ENCODE data around the gene PCNX3. TPM values are rescaled to one million over a fixed set of nuclear protein-coding genes. Genes with fewer than 3 reads are reported as not detected.
A peak's percentile ranks its signal among the peaks of the same experiment; 100 is the strongest.

PCNX3 gene
- polyA plus RNA-seq, 2 donors = 15.0 to 16.1 TPM

GRCh38 chr11:65574811-65575567 lies 40.6 kb upstream of the PCNX3 start:
- peak overlapping the region; percentile 58 to 71 for H3K4me3 ChIP-seq (ENCODE audit: low read depth in 1 of 2, low read length in 2 of 2)
- H3K36me3 ChIP-seq (ENCODE audit: control insufficient read depth in 2 of 2, insufficient read depth in 2 of 2, low read length in 1 of 2) = peaks cover 3 to 16% of the 10 kb centered on the region in 2 donors
- peaks cover under 1 to 39% of the 10 kb centered on the region in 2 donors for H3K4me1 ChIP-seq (ENCODE audit: control insufficient read depth in 2 of 2, insufficient read depth in 2 of 2, low read length in 1 of 2)
- peak overlapping the region; percentile 94 to 97 for H3K27ac ChIP-seq (ENCODE audit: low read depth in 2 of 2, low read length in 1 of 2)
- H3K27me3 ChIP-seq (ENCODE audit: control insufficient read depth in 1 of 2, insufficient read depth in 2 of 2, low read length in 2 of 2) = no peaks in the 10 kb centered on the region
- H3K9me3 ChIP-seq (ENCODE audit: control insufficient read depth in 2 of 2, insufficient read depth in 1 of 2, low read depth in 1 of 2, low read length in 1 of 2) = no peaks in the 10 kb centered on the region
- WGBS, 2 donors = 10% methylated on average over 28 of the region's 28 CpGs

GRCh38 chr11:65575568-65576231 lies 39.9 kb upstream of the PCNX3 start, which contains the start of gene EHBP1L1:
TSS of gene EHBP1L1 (plus strand) at chr11:65576053. CDS start at chr11:65576303, 250 bp downstream.
- H3K27ac ChIP-seq (ENCODE audit: low read depth in 2 of 2, low read length in 1 of 2) = peak within 1 kb of the TSS; percentile 97 to 98
- 1 to 3% methylated on average over 26 to 69 of the region's 69 CpGs for WGBS, 2 donors
- peaks cover 2 to 39% of the 10 kb centered on the region in 2 donors for H3K4me1 ChIP-seq (ENCODE audit: control insufficient read depth in 2 of 2, insufficient read depth in 2 of 2, low read length in 1 of 2)
- H3K27me3 ChIP-seq (ENCODE audit: control insufficient read depth in 1 of 2, insufficient read depth in 2 of 2, low read length in 2 of 2) = no peaks in the 10 kb centered on the region
- H3K36me3 ChIP-seq (ENCODE audit: control insufficient read depth in 2 of 2, insufficient read depth in 2 of 2, low read length in 1 of 2) = peaks cover 6 to 23% of the 10 kb centered on the region in 2 donors
- no peaks in the 10 kb centered on the region for H3K9me3 ChIP-seq (ENCODE audit: control insufficient read depth in 2 of 2, insufficient read depth in 1 of 2, low read depth in 1 of 2, low read length in 1 of 2)
- peak within 1 kb of the TSS; percentile 71 to 74 for H3K4me3 ChIP-seq (ENCODE audit: low read depth in 1 of 2, low read length in 2 of 2)

DNA sequence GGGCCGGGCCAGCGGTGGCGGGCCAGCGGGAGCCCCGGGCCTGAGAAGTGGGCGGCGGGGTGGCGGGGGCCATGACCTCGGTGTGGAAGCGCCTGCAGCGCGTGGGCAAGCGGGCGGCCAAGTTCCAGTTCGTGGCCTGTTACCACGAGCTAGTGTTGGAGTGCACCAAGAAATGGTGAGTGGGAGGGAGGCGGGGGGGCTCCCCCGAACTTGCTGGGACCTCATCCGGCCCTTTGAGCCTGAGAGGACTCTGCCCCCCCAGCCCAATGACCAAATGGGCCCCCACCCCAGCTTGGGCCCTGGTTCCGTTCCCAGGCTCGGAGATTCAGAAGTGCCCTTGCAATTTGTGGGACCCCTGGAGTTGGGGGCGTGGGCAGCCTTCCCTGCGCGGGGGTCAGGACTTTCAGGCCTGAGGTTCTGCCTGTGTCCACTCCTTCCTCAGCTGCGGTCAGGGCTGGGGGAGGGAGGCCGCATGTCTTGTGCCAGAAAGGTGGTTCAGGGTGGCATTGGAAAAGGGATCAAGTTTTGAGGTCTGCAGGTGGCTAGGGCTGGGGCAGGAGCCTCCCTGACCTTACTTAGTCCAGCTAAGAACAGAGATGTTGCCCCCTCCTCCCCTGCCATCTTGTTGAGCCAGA lies 39.2 kb upstream of the PCNX3 start:
- peaks cover 2 to 35% of the 10 kb centered on the region in 2 donors for H3K4me1 ChIP-seq (ENCODE audit: control insufficient read depth in 2 of 2, insufficient read depth in 2 of 2, low read length in 1 of 2)
- H3K27ac ChIP-seq (ENCODE audit: low read depth in 2 of 2, low read length in 1 of 2) = peak overlapping the region; percentile 97 to 98
- WGBS, 2 donors = 2 to 9% methylated on average over 26 of the region's 26 CpGs
- H3K9me3 ChIP-seq (ENCODE audit: control insufficient read depth in 2 of 2, insufficient read depth in 1 of 2, low read depth in 1 of 2, low read length in 1 of 2) = no peaks in the 10 kb centered on the region
- peaks cover 7 to 29% of the 10 kb centered on the region in 2 donors for H3K36me3 ChIP-seq (ENCODE audit: control insufficient read depth in 2 of 2, insufficient read depth in 2 of 2, low read length in 1 of 2)
- H3K27me3 ChIP-seq (ENCODE audit: control insufficient read depth in 1 of 2, insufficient read depth in 2 of 2, low read length in 2 of 2) = no peaks in the 10 kb centered on the region
- peak overlapping the region; percentile 71 to 74 for H3K4me3 ChIP-seq (ENCODE audit: low read depth in 1 of 2, low read length in 2 of 2)

DNA sequence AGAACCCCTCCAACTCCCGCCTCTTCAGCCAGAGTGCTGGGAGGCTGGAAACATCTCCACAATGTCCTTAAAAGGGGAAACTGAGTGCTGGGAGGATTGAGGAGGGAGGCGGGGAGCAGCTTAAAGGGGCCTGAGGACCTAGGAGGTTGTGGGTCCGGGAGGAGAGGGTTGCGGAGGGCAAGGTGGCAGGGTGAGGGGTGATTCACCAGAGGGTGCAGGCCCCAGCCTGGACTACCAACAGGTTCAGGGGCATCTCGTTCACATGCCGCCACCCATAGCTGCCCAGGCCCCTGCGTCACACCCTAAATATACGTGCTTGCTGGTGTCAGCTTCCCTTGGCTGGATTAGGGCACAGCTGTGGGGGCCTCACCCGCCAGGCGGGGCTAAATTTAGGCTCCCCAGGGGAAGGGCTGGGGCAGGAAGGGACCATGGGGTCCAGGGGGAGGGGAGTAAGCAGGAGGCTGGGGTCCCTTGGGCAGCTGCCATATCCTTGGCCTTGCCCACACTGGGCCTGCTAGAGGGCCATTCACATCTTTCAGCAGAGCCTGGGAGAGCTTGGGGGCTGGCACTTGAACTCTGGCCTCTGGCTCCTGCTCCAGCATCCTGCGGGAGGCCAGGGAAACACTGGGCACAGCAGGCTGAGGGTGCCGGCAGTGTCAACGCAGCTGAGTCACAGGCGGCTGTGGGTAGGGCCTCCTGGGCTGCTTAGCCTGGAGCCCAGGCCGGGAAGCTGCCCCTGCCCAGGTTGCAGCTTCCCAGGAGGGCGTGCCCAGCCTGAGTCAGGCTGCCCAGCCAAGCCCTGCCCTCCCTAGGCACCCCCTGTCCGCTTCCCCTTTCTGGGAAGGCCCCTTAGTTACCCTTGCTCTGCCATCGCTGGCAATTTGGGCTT lies 38.5 kb upstream of the PCNX3 start:
- Histone ChIP-seq H3K4me1 (ENCODE audit: control insufficient read depth in 2 of 2, insufficient read depth in 2 of 2, low read length in 1 of 2) (peaks cover 2 to 27% of the 10 kb centered on the region in 2 donors), H3K4me3 (ENCODE audit: low read depth in 1 of 2, low read length in 2 of 2) (peak overlapping the region; percentile 71 to 74), H3K27ac (ENCODE audit: low read depth in 2 of 2, low read length in 1 of 2) (peak overlapping the region; percentile 97 to 98), H3K27me3 (ENCODE audit: control insufficient read depth in 1 of 2, insufficient read depth in 2 of 2, low read length in 2 of 2) (no peaks in the 10 kb centered on the region), H3K36me3 (ENCODE audit: control insufficient read depth in 2 of 2, insufficient read depth in 2 of 2, low read length in 1 of 2) (peaks cover 11 to 34% of the 10 kb centered on the region in 2 donors), H3K9me3 (ENCODE audit: control insufficient read depth in 2 of 2, insufficient read depth in 1 of 2, low read depth in 1 of 2, low read length in 1 of 2) (no peaks in the 10 kb centered on the region)
- WGBS, 2 donors = 12 to 27% methylated on average over 17 to 18 of the region's 18 CpGs

DNA sequence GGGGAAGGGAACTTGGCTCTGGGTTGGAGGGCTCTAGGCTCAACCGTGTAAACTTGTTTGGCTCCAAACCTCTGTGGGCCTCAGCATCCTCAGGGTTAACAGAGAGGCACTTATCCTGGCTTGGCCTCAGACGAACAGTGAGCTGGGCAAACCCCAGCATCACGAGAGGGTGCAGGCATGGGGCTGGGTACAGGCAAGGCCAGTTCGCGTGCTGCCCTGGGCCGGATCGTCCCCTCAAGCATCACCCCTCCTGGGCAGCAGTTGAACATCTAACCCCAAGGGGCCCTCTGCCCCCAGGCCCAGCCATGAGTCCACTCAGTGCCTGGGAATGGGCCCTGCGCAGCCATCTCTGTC lies 37.8 kb upstream of the PCNX3 start:
- Histone ChIP-seq H3K9me3 (ENCODE audit: control insufficient read depth in 2 of 2, insufficient read depth in 1 of 2, low read depth in 1 of 2, low read length in 1 of 2) (no peaks in the 10 kb centered on the region), H3K27me3 (ENCODE audit: control insufficient read depth in 1 of 2, insufficient read depth in 2 of 2, low read length in 2 of 2) (no peaks in the 10 kb centered on the region), H3K4me1 (ENCODE audit: control insufficient read depth in 2 of 2, insufficient read depth in 2 of 2, low read length in 1 of 2) (peaks cover 2 to 27% of the 10 kb centered on the region in 2 donors), H3K27ac (ENCODE audit: low read depth in 2 of 2, low read length in 1 of 2) (peak overlapping the region; percentile 97 to 98), H3K4me3 (ENCODE audit: low read depth in 1 of 2, low read length in 2 of 2) (peak overlapping the region; percentile 71 to 74), H3K36me3 (ENCODE audit: control insufficient read depth in 2 of 2, insufficient read depth in 2 of 2, low read length in 1 of 2) (peaks cover 11 to 37% of the 10 kb centered on the region in 2 donors)
- 37 to 51% methylated on average over 8 of the region's 8 CpGs for WGBS, 2 donors

DNA sequence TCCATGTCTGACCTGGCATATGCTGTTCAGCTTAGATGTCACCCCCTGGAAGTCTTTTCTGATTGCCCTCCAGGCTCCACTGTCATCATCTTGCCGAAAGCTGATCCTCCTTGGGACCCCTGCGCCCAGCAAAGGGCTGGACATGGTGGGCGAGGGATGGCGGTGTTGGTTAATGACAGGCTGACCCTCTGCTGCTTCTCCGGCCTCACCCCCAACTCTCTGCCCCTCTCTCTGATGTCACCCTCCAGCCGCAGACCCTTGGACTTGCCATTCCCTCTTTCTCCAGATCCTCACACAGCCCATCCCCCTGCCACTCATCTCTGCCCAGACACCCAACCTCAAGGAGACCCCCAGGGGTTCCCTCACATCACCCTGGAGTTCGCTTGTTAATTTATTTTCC lies 37.4 kb upstream of the PCNX3 start:
- no peaks in the 10 kb centered on the region for H3K9me3 ChIP-seq (ENCODE audit: control insufficient read depth in 2 of 2, insufficient read depth in 1 of 2, low read depth in 1 of 2, low read length in 1 of 2)
- H3K36me3 ChIP-seq (ENCODE audit: control insufficient read depth in 2 of 2, insufficient read depth in 2 of 2, low read length in 1 of 2) = peaks cover 11 to 37% of the 10 kb centered on the region in 2 donors
- H3K27ac ChIP-seq (ENCODE audit: low read depth in 2 of 2, low read length in 1 of 2) = peak overlapping the region in 1 of 2 donors; percentile 98
- peaks cover 2 to 27% of the 10 kb centered on the region in 2 donors for H3K4me1 ChIP-seq (ENCODE audit: control insufficient read depth in 2 of 2, insufficient read depth in 2 of 2, low read length in 1 of 2)
- WGBS, 2 donors = 82 to 94% methylated on average over 7 of the region's 7 CpGs
- H3K27me3 ChIP-seq (ENCODE audit: control insufficient read depth in 1 of 2, insufficient read depth in 2 of 2, low read length in 2 of 2) = no peaks in the 10 kb centered on the region
- peak overlapping the region; percentile 71 to 74 for H3K4me3 ChIP-seq (ENCODE audit: low read depth in 1 of 2, low read length in 2 of 2)

DNA sequence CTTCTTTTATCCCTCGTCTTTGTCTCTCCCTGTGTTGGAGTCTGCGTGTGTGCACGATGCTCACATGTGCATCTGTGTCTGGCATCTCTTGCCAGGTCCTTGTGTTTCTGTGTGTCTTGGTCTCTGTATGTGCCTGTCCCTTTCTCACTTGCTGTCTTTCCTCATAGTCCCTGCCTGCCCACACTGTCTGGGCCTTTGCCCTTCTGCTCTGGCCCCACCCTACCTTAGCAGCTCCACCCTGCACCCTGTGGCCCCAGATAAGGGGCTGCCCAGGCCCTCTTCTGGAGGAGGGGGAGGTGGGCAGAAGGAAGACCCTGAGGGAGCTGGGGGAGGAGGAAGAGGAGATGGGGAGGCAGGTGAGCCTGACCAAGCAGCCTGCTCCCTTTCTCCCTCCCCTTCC lies 36.9 kb upstream of the PCNX3 start:
- H3K36me3 ChIP-seq (ENCODE audit: control insufficient read depth in 2 of 2, insufficient read depth in 2 of 2, low read length in 1 of 2) = peaks cover 11 to 34% of the 10 kb centered on the region in 2 donors
- no peak overlapping the region for H3K27ac ChIP-seq (ENCODE audit: low read depth in 2 of 2, low read length in 1 of 2)
- WGBS, 2 donors = 78 to 87% methylated on average over 3 of the region's 3 CpGs

DNA sequence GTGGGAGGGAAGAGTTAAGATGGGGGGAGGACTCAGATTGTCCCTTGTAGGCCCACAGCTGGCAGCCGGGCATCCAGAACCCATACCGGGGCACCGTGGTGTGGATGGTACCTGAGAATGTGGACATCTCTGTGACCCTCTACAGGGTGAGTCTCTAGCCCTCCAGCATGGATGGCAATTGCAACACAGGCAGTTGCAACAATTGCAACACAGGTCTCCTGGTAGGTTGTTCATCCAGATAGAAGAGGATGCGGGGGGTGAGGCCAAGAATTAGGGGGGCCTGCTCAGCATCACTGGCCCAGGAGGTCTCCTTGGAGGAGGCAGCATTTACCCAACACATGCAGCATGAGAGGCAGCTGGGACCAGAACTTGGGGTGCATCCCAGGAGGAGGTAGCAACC lies 36.3 kb upstream of the PCNX3 start:
- H3K4me1 ChIP-seq (ENCODE audit: control insufficient read depth in 2 of 2, insufficient read depth in 2 of 2, low read length in 1 of 2) = peaks cover 2 to 24% of the 10 kb centered on the region in 2 donors
- WGBS, 2 donors = 86 to 97% methylated on average over 4 of the region's 4 CpGs
- H3K9me3 ChIP-seq (ENCODE audit: control insufficient read depth in 2 of 2, insufficient read depth in 1 of 2, low read depth in 1 of 2, low read length in 1 of 2) = no peaks in the 10 kb centered on the region
- H3K4me3 ChIP-seq (ENCODE audit: low read depth in 1 of 2, low read length in 2 of 2) = no peak overlapping the region
- H3K36me3 ChIP-seq (ENCODE audit: control insufficient read depth in 2 of 2, insufficient read depth in 2 of 2, low read length in 1 of 2) = peaks cover 11 to 36% of the 10 kb centered on the region in 2 donors
- H3K27me3 ChIP-seq (ENCODE audit: control insufficient read depth in 1 of 2, insufficient read depth in 2 of 2, low read length in 2 of 2) = no peaks in the 10 kb centered on the region
- H3K27ac ChIP-seq (ENCODE audit: low read depth in 2 of 2, low read length in 1 of 2) = no peak overlapping the region

More for the DNA sequence above, 36.9 kb upstream of the PCNX3 start:
- no peak overlapping the region for H3K4me3 ChIP-seq (ENCODE audit: low read depth in 1 of 2, low read length in 2 of 2)
- no peaks in the 10 kb centered on the region for H3K9me3 ChIP-seq (ENCODE audit: control insufficient read depth in 2 of 2, insufficient read depth in 1 of 2, low read depth in 1 of 2, low read length in 1 of 2)
- H3K4me1 ChIP-seq (ENCODE audit: control insufficient read depth in 2 of 2, insufficient read depth in 2 of 2, low read length in 1 of 2) = peaks cover 2 to 22% of the 10 kb centered on the region in 2 donors
- no peaks in the 10 kb centered on the region for H3K27me3 ChIP-seq (ENCODE audit: control insufficient read depth in 1 of 2, insufficient read depth in 2 of 2, low read length in 2 of 2)
